HEK293 (cell line): ENCODE results near the gene ATP8B1.

Experiments
- CTCF ChIP-seq: fragments of 450-650 bp; formaldehyde crosslinking; IDR thresholded peaks from 2 replicates; pipeline ENCODE4 v1.5.1; 2016; ENCODE audit warnings: missing biosample characterization, missing genetic modification characterization
- ELK4 ChIP-seq: IDR thresholded peaks from 2 replicates; pipeline ENCODE4 v1.6.1; 2011; ENCODE audit warnings: mild to moderate bottlenecking, low read depth, low read length, borderline replicate concordance
- IKZF3 ChIP-seq: fragments of 450-650 bp; IDR thresholded peaks from 2 replicates; pipeline ENCODE4 v1.5.0; 2018; ENCODE audit warnings: missing biosample characterization, mild to moderate bottlenecking, missing genetic modification characterization, moderate library complexity
- REPIN1 ChIP-seq: fragments of 450-650 bp; formaldehyde crosslinking; IDR thresholded peaks from 2 replicates; pipeline ENCODE4 v1.5.1; 2017; ENCODE audit warnings: missing biosample characterization, missing genetic modification characterization, low read depth
- REST ChIP-seq: fragments of 450-650 bp; formaldehyde crosslinking; IDR thresholded peaks from 2 replicates; pipeline ENCODE4 v1.5.1; 2016; ENCODE audit warnings: missing biosample characterization, missing genetic modification characterization
- YY1 ChIP-seq: fragments of 450-650 bp; formaldehyde crosslinking; IDR thresholded peaks from 2 replicates; pipeline ENCODE4 v1.5.1; 2018; ENCODE audit warnings: missing biosample characterization, missing genetic modification characterization
- ZBTB8A ChIP-seq: fragments of 450-650 bp; formaldehyde crosslinking; IDR thresholded peaks from 2 replicates; pipeline ENCODE4 v1.5.1; 2016; ENCODE audit warnings: missing biosample characterization, missing genetic modification characterization
- ZFP37 ChIP-seq: fragments of 450-650 bp; formaldehyde crosslinking; IDR thresholded peaks from 2 replicates; pipeline ENCODE4 v1.5.1; 2016; ENCODE audit warnings: missing biosample characterization, missing genetic modification characterization
- ZNF146 ChIP-seq: fragments of 450-650 bp; formaldehyde crosslinking; IDR thresholded peaks from 2 replicates; pipeline ENCODE4 v1.5.1; 2016; ENCODE audit warnings: missing biosample characterization, missing genetic modification characterization
- ZNF501 ChIP-seq: fragments of 450-650 bp; formaldehyde crosslinking; IDR thresholded peaks from 2 replicates; pipeline ENCODE4 v1.5.1; 2016; ENCODE audit warnings: missing biosample characterization, missing genetic modification characterization
- ZNF654 ChIP-seq: fragments of 450-650 bp; formaldehyde crosslinking; IDR thresholded peaks from 2 replicates; pipeline ENCODE4 v1.5.1; 2016; ENCODE audit warnings: low read depth, missing biosample characterization, missing genetic modification characterization
- ZNF707 ChIP-seq: fragments of 450-650 bp; formaldehyde crosslinking; IDR thresholded peaks from 2 replicates; pipeline ENCODE4 v1.5.1; 2016; ENCODE audit warnings: missing biosample characterization, missing genetic modification characterization

GRCh38 chr18:57801325-57801724 is 1.8 kb downstream of the ATP8B1 start:
- TF ChIP-seq ZNF654 (tag by site-specific recombination) (no peak), CTCF (tag by site-specific recombination) (no peak), ZNF707 (tag by site-specific recombination) (no peak), ZFP37 (no peak), ZNF146 (tag by site-specific recombination) (no peak), ZBTB8A (tag by site-specific recombination) (no peak), IKZF3 (tag by site-specific recombination) (no peak), ELK4 (no peak), REPIN1 (tag by site-specific recombination) (no peak), YY1 (tag by site-specific recombination) (no peak), REST (tag by site-specific recombination) (no peak), ZNF501 (tag by site-specific recombination) (no peak)
